Pancreas (tissue), 10 donors: ENCODE results near the gene KIZ. TPM values are rescaled to one million over a fixed set of nuclear protein-coding genes. Genes with fewer than 3 reads are reported as not detected.

Experiments used
- ATAC-seq, 4 donors: fragments of 200-7000 bp; cut with Tn5 transposase; one replicate each; pipeline versions ENCODE4 v1.8.0 to v1.9.1; 2020; ENCODE audit warnings: mild to moderate bottlenecking in 4 of 4, moderate library complexity in 4 of 4
- DNase-seq, 6 donors: peaks; one replicate each; pipeline ENCODE4 v3.0.0-alpha.2; 2020
- FAIRE-seq: peaks from 2 replicates; lab custom pipeline; 2012; peaks lifted over from hg19 to GRCh38; lab: Jason Lieb, UNC
- H3K27ac ChIP-seq, 4 donors: fragments of 200-600 bp; sonication (generic); 1 replicate in 3 of 4; 2 replicates in 1 of 4; pipeline versions ENCODE4 v1.5.0 to v1.8.0; 2020
- H3K27me3 ChIP-seq, 4 donors: fragments of 200-600 bp; one replicate each; pipeline ENCODE4 v1.8.0; 2021
- H3K36me3 ChIP-seq, 3 donors: fragments of 200-600 bp; sonication (generic) in 1 of 3; one replicate each; pipeline versions ENCODE4 v1.5.0 to v1.8.0; 2020 to 2021
- H3K4me1 ChIP-seq, 3 donors: fragments of 200-600 bp; one replicate each; pipeline ENCODE4 v1.8.0; 2021
- H3K4me3 ChIP-seq, 4 donors: fragments of 200-600 bp; sonication (generic) in 2 of 4; one replicate each; pipeline versions ENCODE4 v1.5.0 to v1.8.0; 2020 to 2021
- H3K9me3 ChIP-seq, 4 donors: fragments of 200-600 bp; one replicate each; pipeline ENCODE4 v1.8.0; 2021
- WGBS, 2 donors: extraction: QIAGEN DNeasy Blood & Tissue Kit; methylation state at CpG; one replicate each; pipeline ENCODE4 v1.1.7; 2013; 5-methylcytosine and 5-hydroxymethylcytosine counted together
- intact Hi-C, 3 donors: fragments of 100-400 bp; cut with DNase I; formaldehyde crosslinking; loops; one replicate each; pipeline versions ENCODE4 v1.11.1 to v1.14.2; 2022
- polyA plus RNA-seq, 2 donors: library from polyadenylated mRNA; stranded (reverse); fragments of 200-250 nt; gene quantifications; one replicate each; pipeline ENCODE4 v1.2.3, GENCODE V29; 2013
- total RNA-seq, 6 donors: library from RNA; stranded (reverse); fragmentation: NEBNext Ultra II Directional in 4 of 6; extraction: Animal tissue kit (Norgen Biotek cat#: 25700) in 4 of 6; gene quantifications; one replicate each; pipeline versions ENCODE4 v1.2.1 to v1.2.4, GENCODE V29; 2021 to 2023
- TF ChIP-seq, protein P1 (sequence below), 4 donors: fragments of 200-600 bp; sonication (generic) in 3 of 4; IDR thresholded peaks; one replicate each; pipeline versions ENCODE4 v1.5.0 to v1.8.0; 2021; ENCODE audit warnings: antibody characterized with exemption in 4 of 4
- donor health status: healthy with polysubstance abuse.
- donor health status: DM: no; HTN: no; CAD: no; lungs with moderate emphysema.
- donor health status: DM: no; HTN: no; CAD: no.
- donor health status: control.
- donor health status: control.
- donor health status: Bipolar disorder and iron deficiency.
- donor health status: DM: yes; HTN: yes; CAD: no.
- donor health status: DM: no; HTN: no; CAD: no.
- donor health status: DM: no; HTN: no; CAD: no.
- donor health status: DM: yes; HTN: yes; CAD: no.

The KIZ gene
- total and polyA plus RNA-seq, 8 donors, result 8.5 to 28.7 (median 19.2) TPM

DNA sequence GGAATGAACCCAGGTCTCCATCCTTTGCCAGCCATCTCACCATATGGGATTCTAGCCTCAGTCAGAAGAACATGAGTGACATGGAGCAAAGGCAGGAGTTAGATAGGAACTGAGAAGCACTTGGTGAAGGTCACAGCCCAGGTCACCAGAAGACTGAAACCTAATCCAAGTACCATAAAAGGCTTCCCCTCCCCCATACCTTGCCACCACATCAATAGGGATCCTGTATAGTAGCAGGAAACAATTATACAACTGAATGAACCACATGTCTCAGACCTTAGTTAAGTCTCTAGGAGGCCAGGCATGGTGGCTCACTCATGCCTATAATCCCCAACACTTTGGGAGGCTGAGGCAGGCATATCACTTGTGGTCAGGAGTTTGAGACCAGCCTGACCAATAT lies 49.6 kb downstream of the KIZ start:
- H3K4me1 ChIP-seq, result no peaks in the 10 kb centered on the region
- no peak for ATAC-seq
- no peaks in the 10 kb centered on the region for H3K27me3 ChIP-seq
- TF ChIP-seq, protein P1, sequence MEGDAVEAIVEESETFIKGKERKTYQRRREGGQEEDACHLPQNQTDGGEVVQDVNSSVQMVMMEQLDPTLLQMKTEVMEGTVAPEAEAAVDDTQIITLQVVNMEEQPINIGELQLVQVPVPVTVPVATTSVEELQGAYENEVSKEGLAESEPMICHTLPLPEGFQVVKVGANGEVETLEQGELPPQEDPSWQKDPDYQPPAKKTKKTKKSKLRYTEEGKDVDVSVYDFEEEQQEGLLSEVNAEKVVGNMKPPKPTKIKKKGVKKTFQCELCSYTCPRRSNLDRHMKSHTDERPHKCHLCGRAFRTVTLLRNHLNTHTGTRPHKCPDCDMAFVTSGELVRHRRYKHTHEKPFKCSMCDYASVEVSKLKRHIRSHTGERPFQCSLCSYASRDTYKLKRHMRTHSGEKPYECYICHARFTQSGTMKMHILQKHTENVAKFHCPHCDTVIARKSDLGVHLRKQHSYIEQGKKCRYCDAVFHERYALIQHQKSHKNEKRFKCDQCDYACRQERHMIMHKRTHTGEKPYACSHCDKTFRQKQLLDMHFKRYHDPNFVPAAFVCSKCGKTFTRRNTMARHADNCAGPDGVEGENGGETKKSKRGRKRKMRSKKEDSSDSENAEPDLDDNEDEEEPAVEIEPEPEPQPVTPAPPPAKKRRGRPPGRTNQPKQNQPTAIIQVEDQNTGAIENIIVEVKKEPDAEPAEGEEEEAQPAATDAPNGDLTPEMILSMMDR (IDR thresholded peaks at IDR 0.05), result no peak
- DNase-seq, result no peak
- no peaks in the 10 kb centered on the region for H3K9me3 ChIP-seq
- no peak overlapping the region for H3K27ac ChIP-seq
- no peak overlapping the region for H3K4me3 ChIP-seq
- no peak for FAIRE-seq
- intact Hi-C loops, result no loop called here
- no peaks in the 10 kb centered on the region for H3K36me3 ChIP-seq

DNA sequence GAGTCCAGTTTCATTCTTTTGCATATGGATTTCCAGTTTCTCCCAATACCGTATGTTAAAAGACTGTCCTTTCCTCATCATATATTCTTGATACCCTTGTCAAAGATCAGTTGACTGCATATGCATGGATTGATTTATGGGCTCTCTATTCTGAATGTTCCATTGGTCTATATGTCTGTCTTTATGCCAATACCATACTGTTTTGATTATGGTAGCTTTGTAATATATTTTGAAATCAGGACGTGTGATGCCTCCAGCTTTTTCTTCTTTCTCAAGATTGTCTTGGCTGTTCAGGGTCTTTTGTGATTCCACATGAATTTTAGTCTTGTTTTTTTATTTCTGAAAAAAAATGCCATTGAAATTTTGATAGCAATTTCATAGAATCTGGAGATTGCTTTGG lies 51.9 kb downstream of the KIZ start:
- no peaks in the 10 kb centered on the region for H3K4me1 ChIP-seq
- H3K27ac ChIP-seq, result no peak overlapping the region
- no peaks in the 10 kb centered on the region for H3K9me3 ChIP-seq
- H3K27me3 ChIP-seq, result no peaks in the 10 kb centered on the region
- no peaks in the 10 kb centered on the region for H3K36me3 ChIP-seq
- TF ChIP-seq, protein P1 (IDR thresholded peaks at IDR 0.05), result no peak
- no peak overlapping the region for H3K4me3 ChIP-seq
- WGBS, 2 donors, result 95 to 96% methylated on average over 2 of the region's 2 CpGs
- intact Hi-C loops, result no loop called here
- DNase-seq (no peak), FAIRE-seq (no peak), ATAC-seq (no peak)

DNA sequence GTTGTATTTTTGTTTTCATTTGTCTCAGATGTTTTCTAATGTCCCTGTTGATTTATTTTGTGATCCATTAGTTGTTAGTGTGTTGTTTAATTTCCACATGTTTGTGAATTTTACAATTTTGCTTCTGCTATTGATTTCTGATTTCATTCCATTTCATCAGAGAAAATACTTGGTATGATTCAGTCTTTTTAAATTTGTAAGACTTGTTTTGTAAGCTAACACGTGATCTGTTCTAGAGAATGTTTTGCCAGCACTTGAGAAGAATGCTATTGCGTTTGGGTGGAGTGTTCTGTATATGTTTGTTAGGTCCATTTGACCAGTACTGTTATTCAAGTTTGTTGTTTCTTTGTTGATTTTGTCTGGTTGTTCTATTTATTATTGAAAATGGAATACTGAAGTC lies 53.9 kb downstream of the KIZ start:
- no peak for ATAC-seq
- WGBS, 2 donors, result 88 to 91% methylated on average over 2 of the region's 2 CpGs
- intact Hi-C loops, result no loop called here
- no peaks in the 10 kb centered on the region for H3K27me3 ChIP-seq
- H3K9me3 ChIP-seq, result no peaks in the 10 kb centered on the region
- DNase-seq, result no peak
- H3K4me1 ChIP-seq, result no peaks in the 10 kb centered on the region
- H3K36me3 ChIP-seq, result no peaks in the 10 kb centered on the region
- no peak overlapping the region for H3K4me3 ChIP-seq
- H3K27ac ChIP-seq, result no peak overlapping the region
- TF ChIP-seq, protein P1 (IDR thresholded peaks at IDR 0.05), result no peak
- no peak for FAIRE-seq

DNA sequence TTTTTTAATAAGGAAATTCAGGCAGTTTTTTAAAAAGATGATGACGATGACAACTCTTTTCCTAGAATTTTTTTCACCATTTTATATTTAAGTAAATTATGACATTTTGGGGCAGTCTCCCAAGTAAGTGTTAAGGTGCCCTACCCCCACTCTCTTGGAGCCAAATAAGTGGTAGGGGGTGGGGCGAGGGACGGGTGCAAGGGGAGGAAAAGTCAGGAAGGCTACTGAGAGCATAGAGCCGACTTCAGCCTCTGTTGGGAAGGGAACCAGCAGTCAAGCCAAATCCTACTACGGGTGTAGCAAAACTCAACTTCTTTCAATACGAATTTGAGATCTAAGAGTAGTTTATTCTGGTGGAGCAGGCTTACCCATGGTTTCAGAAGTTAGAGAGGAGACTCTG lies 54.4 kb downstream of the KIZ start:
- DNase-seq, result no peak
- Histone ChIP-seq H3K4me3 (no peak overlapping the region), H3K4me1 (no peaks in the 10 kb centered on the region), H3K9me3 (no peaks in the 10 kb centered on the region), H3K36me3 (no peaks in the 10 kb centered on the region), H3K27ac (no peak overlapping the region), H3K27me3 (no peaks in the 10 kb centered on the region)
- 86 to 90% methylated on average over 6 of the region's 6 CpGs for WGBS, 2 donors
- intact Hi-C loops, result no loop called here
- TF ChIP-seq, protein P1 (IDR thresholded peaks at IDR 0.05), result no peak
- no peak for ATAC-seq
- FAIRE-seq, result no peak

DNA sequence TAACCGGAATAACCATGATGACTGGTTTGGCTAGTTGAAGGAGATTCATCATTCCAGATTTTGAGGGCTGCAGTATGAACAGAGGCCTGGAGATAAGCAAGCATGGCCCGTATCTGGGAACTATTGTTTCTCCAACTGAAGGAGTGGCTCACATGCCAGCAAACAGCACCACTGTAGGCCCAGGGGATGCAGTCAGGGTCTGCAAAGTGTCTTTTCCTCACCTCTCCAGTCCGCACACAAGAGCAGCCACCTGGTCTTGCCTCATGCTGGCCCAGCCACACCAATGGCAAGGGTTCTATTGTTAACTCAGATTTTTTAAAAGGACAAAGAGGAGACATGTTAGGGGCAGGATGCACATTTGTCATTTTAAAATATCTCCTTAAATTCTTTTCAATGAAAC lies 55.1 kb downstream of the KIZ start:
- intact Hi-C loops, result no loop called here
- H3K27me3 ChIP-seq, result no peaks in the 10 kb centered on the region
- ATAC-seq, result no peak
- H3K27ac ChIP-seq, result no peak overlapping the region
- H3K4me1 ChIP-seq, result no peaks in the 10 kb centered on the region
- H3K4me3 ChIP-seq, result no peak overlapping the region
- no peaks in the 10 kb centered on the region for H3K9me3 ChIP-seq
- DNase-seq, result no peak
- H3K36me3 ChIP-seq, result no peaks in the 10 kb centered on the region
- no peak for FAIRE-seq
- TF ChIP-seq, protein P1 (IDR thresholded peaks at IDR 0.05), result no peak
- 96 to 97% methylated on average over 3 of the region's 3 CpGs for WGBS, 2 donors
